ENCODE measurements around the gene FRMD1. TPM values are rescaled to one million over a fixed set of nuclear protein-coding genes. Genes with fewer than 3 reads are reported as not detected.
A peak's percentile ranks its signal among the peaks of the same experiment; 100 is the strongest.

The FRMD1 gene
- total and polyA plus RNA-seq, 2 of the 8 experiments (the other 6 are each of a cell fraction or from before 2014, with no cell fraction given) = 0.36 TPM; not detected in 1

- Histone ChIP-seq H2BK15ac (ENCODE audit: low read length) (no peak overlapping the region), H3K4me3 (ENCODE audit: extremely low read depth in 1 of 4, insufficient read depth in 2 of 4, low read depth in 3 of 4, low read length in 4 of 4) (no peak overlapping the region), H2BK120ac (replicated peaks; ENCODE audit: low read depth, low read length) (no peak overlapping the region), H3K14ac (ENCODE audit: insufficient read length) (no peak overlapping the region), H3K4me1 (replicated peaks in 1 of 4; ENCODE audit: control insufficient read depth in 3 of 4, insufficient read depth in 4 of 4, low read length in 3 of 4) (peaks cover 0 to 7% (median 2%) of the 10 kb centered on the region in 4 experiments; a peak in 3 of 7 replicates), H3K4me2 (ENCODE audit: insufficient read depth in 1 of 2, low read depth in 2 of 2, low read length in 2 of 2) (no peak overlapping the region), H2BK20ac (ENCODE audit: low read length) (no peak overlapping the region), H3K27ac (ENCODE audit: low read depth, low read length) (no peak overlapping the region), H4K5ac (ENCODE audit: insufficient read length, low read depth, low read length) (no peak overlapping the region), H3K18ac (ENCODE audit: extremely low read depth, low read length) (no peak overlapping the region), H2BK12ac (ENCODE audit: low read depth, low read length) (no peak overlapping the region), H3K23ac (ENCODE audit: insufficient read length) (no peak overlapping the region), H4K91ac (replicated peaks; ENCODE audit: insufficient read length, low read length) (no peak overlapping the region), H3K4ac (replicated peaks; ENCODE audit: insufficient read length, low read depth, low read length) (no peak overlapping the region), H3K79me1 (ENCODE audit: low read depth, low read length) (no peaks in the 10 kb centered on the region), H3K56ac (replicated peaks; ENCODE audit: insufficient read length, low read depth, low read length) (no peak overlapping the region), H3K9me3 (ENCODE audit: insufficient read depth in 2 of 2, low read depth in 1 of 2, low read length in 1 of 2) (peaks cover 4 to 7% of the 10 kb centered on the region in 2 experiments; a peak in 2 of 4 replicates), H4K20me1 (replicated peaks in 1 of 2; ENCODE audit: control insufficient read depth in 1 of 2, insufficient read depth in 2 of 2, low read length in 2 of 2) (no peaks in the 10 kb centered on the region), H4K8ac (ENCODE audit: extremely low read depth, insufficient read depth, low read length) (no peak overlapping the region), H3K27me3 (replicated peaks in 1 of 4; ENCODE audit: control insufficient read depth in 3 of 4, extremely low read depth in 1 of 4, insufficient read depth in 3 of 4, low read length in 3 of 4) (no peaks in the 10 kb centered on the region), H3K79me2 (ENCODE audit: control insufficient read depth in 1 of 2, insufficient read depth in 2 of 2, low read length in 2 of 2) (no peaks in the 10 kb centered on the region), H2BK5ac (ENCODE audit: low read depth, low read length) (no peak overlapping the region), H3K36me3 (ENCODE audit: control insufficient read depth in 2 of 4, insufficient read depth in 4 of 4, low read length in 3 of 4) (no peaks in the 10 kb centered on the region), H3K9ac (replicated peaks in 1 of 4; ENCODE audit: extremely low read depth in 1 of 4, low read depth in 3 of 4, low read length in 3 of 4) (no peak overlapping the region), H3K23me2 (ENCODE audit: low read depth, low read length) (peaks cover 2% of the 10 kb centered on the region), H2AFZ (ENCODE audit: low read length) (no peak overlapping the region), H2AK5ac (ENCODE audit: low read depth, low read length) (no peak overlapping the region)
- 94% methylated on average over 14 of the region's 14 CpGs; no CpG with 5 or more reads in 1 of the 2 experiments for WGBS, 2 experiments (ENCODE audit: extremely low coverage in 1 of 2, insufficient coverage in 1 of 2, insufficient read length in 1 of 2, insufficient replicate concordance in 2 of 2, low coverage in 1 of 2, low lambda C conversion rate in 2 of 2, missing lambda C conversion rate in 1 of 2)
- ChIA-PET CTCF (ENCODE audit: partially characterized antibody) (interaction anchor here (1.4 kb wide), 1 partner anchor 20 kb away, joined by 4 read pairs; no protein-coding TSS in a partner anchor), POLR2A (ENCODE audit: partially characterized antibody) (interaction anchor here (1.0 kb wide), 1 partner anchor 13 kb away, joined by 3 read pairs; no protein-coding TSS in a partner anchor)
- TF ChIP-seq BRCA1 (IDR thresholded peaks at IDR 0.05; ENCODE audit: low read depth, low read length) (no peak), EZH2 (IDR thresholded peaks at IDR 0.05; ENCODE audit: low read depth, low read length, severe bottlenecking) (no peak), YY1 (IDR thresholded peaks at IDR 0.05; ENCODE audit: low read depth, low read length) (no peak)
- no peak for FAIRE-seq
- DNase-seq (ENCODE audit: low read depth in 1 of 2, low spot score in 2 of 2) = peak in 1 of 2 experiments; percentile 17
Measured at GRCh38 chr6:168015482-168016175, 63.4 kb downstream of the FRMD1 start.
